K562 (cell line): ENCODE measurements around the gene XPR1. TPM values are rescaled to one million over a fixed set of nuclear protein-coding genes. Genes with fewer than 3 reads are reported as not detected.

Source experiments
- ATF1 ChIP-seq, 2 experiments: fragments of 450-650 bp in 1 of 2; IDR thresholded peaks; 2 replicates each; pipeline ENCODE4 v1.6.1; 2016; ENCODE audit warnings: missing compliant biosample characterization in 1 of 2, missing genetic modification characterization in 1 of 2
- CTBP1 ChIP-seq: fragments of 450-650 bp; IDR thresholded peaks from 2 replicates; pipeline ENCODE4 v1.6.1; 2016; ENCODE audit warnings: borderline replicate concordance
- EHMT2 ChIP-seq: fragments of 450-650 bp; IDR thresholded peaks from 2 replicates; pipeline ENCODE4 v1.6.1; 2018; ENCODE audit warnings: antibody characterized with exemption
- FOXM1 ChIP-seq, 2 experiments: fragments of 450-650 bp in 1 of 2; sonication (generic) in 1 of 2; formaldehyde crosslinking in 1 of 2; IDR thresholded peaks; 2 replicates each; pipeline versions ENCODE4 v1.6.1 to v1.9.0; 2017 to 2022; ENCODE audit warnings: low read depth in 2 of 2, mild to moderate bottlenecking in 2 of 2, missing genetic modification reagents in 1 of 2, moderate library complexity in 1 of 2
- KAT8 ChIP-seq: fragments of 450-650 bp; IDR thresholded peaks from 2 replicates; pipeline ENCODE4 v1.6.1; 2016; ENCODE audit warnings: low read depth, mild to moderate bottlenecking
- KDM5B ChIP-seq: fragments of 200-600 bp; sonication (generic); IDR thresholded peaks from 2 replicates; pipeline ENCODE4 v1.6.1; 2012; ENCODE audit warnings: low read depth, mild to moderate bottlenecking, moderate library complexity, low read length, control low read depth, inconsistent platforms; ENCODE audit not compliant: insufficient replicate concordance
- SMARCA5 ChIP-seq: fragments of 450-650 bp; IDR thresholded peaks from 2 replicates; pipeline ENCODE4 v1.6.1; 2016
- SMARCB1 ChIP-seq: IDR thresholded peaks from 2 replicates; pipeline ENCODE4 v1.6.1; 2011; ENCODE audit warnings: improper control_type of control experiment, low read depth; ENCODE audit not compliant: insufficient read length
- SRSF1 ChIP-seq: fragments of 200-400 bp; formaldehyde crosslinking; IDR thresholded peaks from 2 replicates; pipeline ENCODE4 v1.6.1; 2017; ENCODE audit warnings: mild to moderate bottlenecking, low read depth, low read length, moderate library complexity
- TEAD2 ChIP-seq: fragments of 450-650 bp; IDR thresholded peaks from 2 replicates; pipeline ENCODE4 v1.6.1; 2016; ENCODE audit warnings: missing genetic modification characterization, control low read depth, missing compliant biosample characterization
- TFAM ChIP-seq: fragments of 250-450 bp; sonication (Bioruptor Pico); conservative IDR thresholded peaks from 2 replicates; pipeline ENCODE4 v1.5.0; 2021; ENCODE audit warnings: mild to moderate bottlenecking, moderate library complexity
- ZBTB17 ChIP-seq: fragments of 450-650 bp; formaldehyde crosslinking; IDR thresholded peaks from 2 replicates; pipeline ENCODE4 v1.4.0; 2020; ENCODE audit warnings: mild to moderate bottlenecking
- ZNF584 ChIP-seq: fragments of 200-800 bp; sonication (Bioruptor generic); IDR thresholded peaks from 2 replicates; pipeline ENCODE4 v1.6.1; 2016; ENCODE audit warnings: low read depth, mild to moderate bottlenecking, missing genetic modification characterization, missing compliant biosample characterization
- ZNF780A ChIP-seq: fragments of 250-450 bp; sonication (Bioruptor Pico); IDR thresholded peaks from 2 replicates; pipeline ENCODE4 v1.5.0; 2021; ENCODE audit warnings: mild to moderate bottlenecking
- polyA plus RNA-seq, 8 experiments: library from polyadenylated mRNA; depleted of rRNA in 4 of 8; stranded (reverse) in 5 of 8; unstranded in 3 of 8; fragments of >200 nt; fragmentation: Nextera tagmentation in 2 of 8; fragmentation: Illumina TruSeq in 1 of 8; extraction: Ambion mirVana in 2 of 8; extraction: Trizol in 1 of 8; gene quantifications; 2 replicates each; pipeline versions ENCODE4 v1.2.1 to v1.2.3, GENCODE V29; 2011 to 2014; ENCODE audit warnings: inconsistent platforms in 1 of 8, missing spikeins in 1 of 8
- total RNA-seq, 7 experiments: library from RNA; depleted of rRNA in 6 of 7; stranded (reverse); fragments of >200 nt in 6 of 7; fragmentation: Illumina TruSeq in 2 of 7; extraction: Trizol in 2 of 7; gene quantifications; 2 replicates each; pipeline versions ENCODE4 v1.2.1 to v1.2.3, GENCODE V29; 2011 to 2021; ENCODE audit warnings: low replicate concordance in 1 of 7
- TF ChIP-seq, protein P1 (sequence below): fragments of 450-650 bp; IDR thresholded peaks from 2 replicates; pipeline ENCODE4 v1.6.1; 2017; ENCODE audit warnings: antibody characterized with exemption
- TF ChIP-seq, protein P2 (sequence below), 2 experiments: IDR thresholded peaks; 2 replicates each; pipeline ENCODE4 v1.6.1; 2012; ENCODE audit warnings: improper control_type of control experiment in 2 of 2, low read depth in 2 of 2, low read length in 2 of 2, borderline replicate concordance in 1 of 2
- TF ChIP-seq, protein P3 (sequence below): fragments of 450-650 bp; formaldehyde crosslinking; IDR thresholded peaks from 2 replicates; pipeline ENCODE4 v1.4.0; 2022; ENCODE audit warnings: missing genetic modification characterization
- TF ChIP-seq, protein P4 (sequence below): fragments of 450-650 bp; IDR thresholded peaks from 2 replicates; pipeline ENCODE4 v1.6.1; 2016; ENCODE audit warnings: low read depth, mild to moderate bottlenecking, moderate library complexity
- TF ChIP-seq, protein P5 (sequence below): sonication (generic); formaldehyde crosslinking; IDR thresholded peaks from 2 replicates; pipeline ENCODE4 v1.8.1; 2023; ENCODE audit warnings: mild to moderate bottlenecking, missing genetic modification reagents, moderate library complexity

The XPR1 gene
- total and polyA plus RNA-seq, 9 of the 15 experiments (the other 6 are each of a cell fraction or from before 2014, with no cell fraction given): 3.0 to 66.2 (median 38.6) TPM

DNA sequence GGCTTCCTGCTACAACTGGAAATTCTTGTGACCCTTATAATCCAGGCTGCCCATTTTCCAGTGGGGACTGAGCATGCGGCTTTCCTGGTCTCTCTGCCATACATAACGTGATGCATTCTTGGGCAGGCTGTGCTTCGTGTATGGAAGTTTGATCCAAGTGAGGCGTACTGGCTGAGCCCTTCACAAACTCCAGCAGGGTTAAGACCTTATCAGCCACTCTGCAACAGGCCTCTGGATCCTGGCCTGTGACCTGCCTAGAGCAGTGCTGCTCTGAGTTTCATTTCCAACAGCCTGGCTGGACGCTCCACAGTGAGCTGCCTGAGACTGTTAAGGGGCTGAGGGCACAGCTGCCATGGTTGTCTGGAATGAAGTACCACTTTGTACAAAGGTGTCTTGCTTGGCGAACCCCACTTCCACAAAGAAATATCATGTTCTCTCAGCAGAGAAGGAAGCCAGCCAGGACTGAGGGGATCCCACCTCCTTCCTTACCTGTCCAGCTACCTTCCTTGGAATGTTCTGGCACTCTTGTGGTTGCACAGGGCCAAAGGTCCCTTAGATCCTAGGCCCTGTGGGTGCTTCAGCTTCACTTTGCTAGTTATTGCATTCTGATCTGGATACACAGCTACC, 28.5 kb upstream of the XPR1 start (continued):
- TF ChIP-seq, protein P1, sequence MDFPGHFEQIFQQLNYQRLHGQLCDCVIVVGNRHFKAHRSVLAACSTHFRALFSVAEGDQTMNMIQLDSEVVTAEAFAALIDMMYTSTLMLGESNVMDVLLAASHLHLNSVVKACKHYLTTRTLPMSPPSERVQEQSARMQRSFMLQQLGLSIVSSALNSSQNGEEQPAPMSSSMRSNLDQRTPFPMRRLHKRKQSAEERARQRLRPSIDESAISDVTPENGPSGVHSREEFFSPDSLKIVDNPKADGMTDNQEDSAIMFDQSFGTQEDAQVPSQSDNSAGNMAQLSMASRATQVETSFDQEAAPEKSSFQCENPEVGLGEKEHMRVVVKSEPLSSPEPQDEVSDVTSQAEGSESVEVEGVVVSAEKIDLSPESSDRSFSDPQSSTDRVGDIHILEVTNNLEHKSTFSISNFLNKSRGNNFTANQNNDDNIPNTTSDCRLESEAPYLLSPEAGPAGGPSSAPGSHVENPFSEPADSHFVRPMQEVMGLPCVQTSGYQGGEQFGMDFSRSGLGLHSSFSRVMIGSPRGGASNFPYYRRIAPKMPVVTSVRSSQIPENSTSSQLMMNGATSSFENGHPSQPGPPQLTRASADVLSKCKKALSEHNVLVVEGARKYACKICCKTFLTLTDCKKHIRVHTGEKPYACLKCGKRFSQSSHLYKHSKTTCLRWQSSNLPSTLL: no peak
- TF ChIP-seq FOXM1 (IDR thresholded peaks at IDR 0.05; ENCODE audit: low read depth) (no peak), FOXM1 (CRISPR knock-in tag; IDR thresholded peaks at IDR 0.05; ENCODE audit: low read depth) (no peak), SMARCA5 (no peak), ATF1 (CRISPR knock-in tag; IDR thresholded peaks at IDR 0.05) (no peak), ATF1 (tag; IDR thresholded peaks at IDR 0.05) (no peak), CTBP1 (peak; percentile 40; the same call in 1 of the 2 replicates), SMARCB1 (no peak), KAT8 (no peak), TFAM (CRISPR knock-in tag) (no peak), ZNF780A (CRISPR knock-in tag) (no peak), KDM5B (no peak), TEAD2 (tag) (no peak), ZBTB17 (no peak), SRSF1 (no peak), ZNF584 (no peak), EHMT2 (no peak)
- TF ChIP-seq, protein P2, sequence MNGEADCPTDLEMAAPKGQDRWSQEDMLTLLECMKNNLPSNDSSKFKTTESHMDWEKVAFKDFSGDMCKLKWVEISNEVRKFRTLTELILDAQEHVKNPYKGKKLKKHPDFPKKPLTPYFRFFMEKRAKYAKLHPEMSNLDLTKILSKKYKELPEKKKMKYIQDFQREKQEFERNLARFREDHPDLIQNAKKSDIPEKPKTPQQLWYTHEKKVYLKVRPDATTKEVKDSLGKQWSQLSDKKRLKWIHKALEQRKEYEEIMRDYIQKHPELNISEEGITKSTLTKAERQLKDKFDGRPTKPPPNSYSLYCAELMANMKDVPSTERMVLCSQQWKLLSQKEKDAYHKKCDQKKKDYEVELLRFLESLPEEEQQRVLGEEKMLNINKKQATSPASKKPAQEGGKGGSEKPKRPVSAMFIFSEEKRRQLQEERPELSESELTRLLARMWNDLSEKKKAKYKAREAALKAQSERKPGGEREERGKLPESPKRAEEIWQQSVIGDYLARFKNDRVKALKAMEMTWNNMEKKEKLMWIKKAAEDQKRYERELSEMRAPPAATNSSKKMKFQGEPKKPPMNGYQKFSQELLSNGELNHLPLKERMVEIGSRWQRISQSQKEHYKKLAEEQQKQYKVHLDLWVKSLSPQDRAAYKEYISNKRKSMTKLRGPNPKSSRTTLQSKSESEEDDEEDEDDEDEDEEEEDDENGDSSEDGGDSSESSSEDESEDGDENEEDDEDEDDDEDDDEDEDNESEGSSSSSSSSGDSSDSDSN (IDR thresholded peaks at IDR 0.05; ENCODE audit: borderline replicate concordance in 1 of 2, low read depth in 2 of 2, low read length in 2 of 2): peak in 1 of 2 experiments; percentile 71; a peak in 1 of 4 replicates
- TF ChIP-seq, protein P3, sequence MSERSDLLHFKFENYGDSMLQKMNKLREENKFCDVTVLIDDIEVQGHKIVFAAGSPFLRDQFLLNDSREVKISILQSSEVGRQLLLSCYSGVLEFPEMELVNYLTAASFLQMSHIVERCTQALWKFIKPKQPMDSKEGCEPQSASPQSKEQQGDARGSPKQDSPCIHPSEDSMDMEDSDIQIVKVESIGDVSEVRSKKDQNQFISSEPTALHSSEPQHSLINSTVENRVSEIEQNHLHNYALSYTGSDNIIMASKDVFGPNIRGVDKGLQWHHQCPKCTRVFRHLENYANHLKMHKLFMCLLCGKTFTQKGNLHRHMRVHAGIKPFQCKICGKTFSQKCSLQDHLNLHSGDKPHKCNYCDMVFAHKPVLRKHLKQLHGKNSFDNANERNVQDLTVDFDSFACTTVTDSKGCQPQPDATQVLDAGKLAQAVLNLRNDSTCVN (CRISPR knock-in tag): no peak
- TF ChIP-seq, protein P4, sequence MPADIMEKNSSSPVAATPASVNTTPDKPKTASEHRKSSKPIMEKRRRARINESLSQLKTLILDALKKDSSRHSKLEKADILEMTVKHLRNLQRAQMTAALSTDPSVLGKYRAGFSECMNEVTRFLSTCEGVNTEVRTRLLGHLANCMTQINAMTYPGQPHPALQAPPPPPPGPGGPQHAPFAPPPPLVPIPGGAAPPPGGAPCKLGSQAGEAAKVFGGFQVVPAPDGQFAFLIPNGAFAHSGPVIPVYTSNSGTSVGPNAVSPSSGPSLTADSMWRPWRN: no peak
- TF ChIP-seq, protein P5, sequence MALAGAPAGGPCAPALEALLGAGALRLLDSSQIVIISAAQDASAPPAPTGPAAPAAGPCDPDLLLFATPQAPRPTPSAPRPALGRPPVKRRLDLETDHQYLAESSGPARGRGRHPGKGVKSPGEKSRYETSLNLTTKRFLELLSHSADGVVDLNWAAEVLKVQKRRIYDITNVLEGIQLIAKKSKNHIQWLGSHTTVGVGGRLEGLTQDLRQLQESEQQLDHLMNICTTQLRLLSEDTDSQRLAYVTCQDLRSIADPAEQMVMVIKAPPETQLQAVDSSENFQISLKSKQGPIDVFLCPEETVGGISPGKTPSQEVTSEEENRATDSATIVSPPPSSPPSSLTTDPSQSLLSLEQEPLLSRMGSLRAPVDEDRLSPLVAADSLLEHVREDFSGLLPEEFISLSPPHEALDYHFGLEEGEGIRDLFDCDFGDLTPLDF (CRISPR knock-in tag): peak; percentile 31; the same call in 1 of the 2 replicates
